Measurements from ENCODE around the gene DDX3Y.

DNA sequence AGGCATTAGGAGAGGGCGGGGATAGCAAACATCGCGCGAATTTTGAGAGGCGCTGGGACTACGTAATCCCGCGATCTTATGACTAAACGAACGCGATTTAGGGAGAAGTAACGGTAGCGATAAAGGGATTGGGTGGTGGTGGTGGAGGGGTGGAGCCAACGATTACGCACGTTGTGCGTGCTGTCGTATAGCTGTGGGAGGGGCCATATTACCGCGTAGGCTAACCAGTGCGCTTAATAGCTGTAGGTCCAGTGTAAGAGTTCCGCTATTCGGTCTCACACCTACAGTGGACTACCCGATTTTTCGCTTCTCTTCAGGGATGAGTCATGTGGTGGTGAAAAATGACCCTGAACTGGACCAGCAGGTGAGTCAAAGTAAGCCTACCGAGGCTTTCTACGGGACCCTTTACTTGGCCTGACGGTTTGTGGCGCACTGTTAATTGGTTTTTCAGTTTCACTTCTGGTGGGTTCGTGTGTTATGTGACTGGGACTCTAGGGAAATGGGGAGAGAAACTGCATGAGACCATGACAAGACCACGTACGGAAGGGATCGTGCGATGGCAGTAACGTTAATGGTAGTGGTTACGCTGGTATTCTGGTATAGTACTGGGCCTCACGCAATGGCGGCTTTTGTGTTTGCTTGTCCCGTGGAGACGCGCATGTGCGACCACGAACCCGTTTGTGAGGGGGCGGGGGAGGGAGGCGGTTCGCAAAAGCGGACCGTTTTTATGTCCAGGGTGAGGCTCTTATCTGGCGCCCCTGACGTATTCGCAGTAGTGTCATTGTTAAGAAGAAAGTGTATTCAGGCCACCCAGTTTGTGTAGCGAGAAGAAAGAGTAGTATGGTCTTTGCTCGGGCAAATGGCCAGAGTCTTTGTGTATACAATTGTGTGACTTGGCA is at the start of gene DDX3Y:
- TF ChIP-seq, protein P1, sequence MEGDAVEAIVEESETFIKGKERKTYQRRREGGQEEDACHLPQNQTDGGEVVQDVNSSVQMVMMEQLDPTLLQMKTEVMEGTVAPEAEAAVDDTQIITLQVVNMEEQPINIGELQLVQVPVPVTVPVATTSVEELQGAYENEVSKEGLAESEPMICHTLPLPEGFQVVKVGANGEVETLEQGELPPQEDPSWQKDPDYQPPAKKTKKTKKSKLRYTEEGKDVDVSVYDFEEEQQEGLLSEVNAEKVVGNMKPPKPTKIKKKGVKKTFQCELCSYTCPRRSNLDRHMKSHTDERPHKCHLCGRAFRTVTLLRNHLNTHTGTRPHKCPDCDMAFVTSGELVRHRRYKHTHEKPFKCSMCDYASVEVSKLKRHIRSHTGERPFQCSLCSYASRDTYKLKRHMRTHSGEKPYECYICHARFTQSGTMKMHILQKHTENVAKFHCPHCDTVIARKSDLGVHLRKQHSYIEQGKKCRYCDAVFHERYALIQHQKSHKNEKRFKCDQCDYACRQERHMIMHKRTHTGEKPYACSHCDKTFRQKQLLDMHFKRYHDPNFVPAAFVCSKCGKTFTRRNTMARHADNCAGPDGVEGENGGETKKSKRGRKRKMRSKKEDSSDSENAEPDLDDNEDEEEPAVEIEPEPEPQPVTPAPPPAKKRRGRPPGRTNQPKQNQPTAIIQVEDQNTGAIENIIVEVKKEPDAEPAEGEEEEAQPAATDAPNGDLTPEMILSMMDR (conservative IDR thresholded peaks at IDR 0.05; ENCODE audit: low read depth, low read length) = no peak
- TF ChIP-seq EZH2 (IDR thresholded peaks at IDR 0.05; ENCODE audit: borderline replicate concordance, low read depth, low read length, poor library complexity, severe bottlenecking) = no peak

All from A673 (cell line).